ENCODE data around the gene KCTD2. TPM values are rescaled to one million over a fixed set of nuclear protein-coding genes. Genes with fewer than 3 reads are reported as not detected.

The KCTD2 gene
- total RNA-seq, 3 donors from 2014 or later (not counting 1 experiment from before 2014, with no cell fraction given), result 17.4 to 27.0 (median 24.7) TPM

GRCh38 chr17:75033346-75034235 lies 13.4 kb upstream of the KCTD2 start:
- H3K27ac ChIP-seq (ENCODE audit: low read length), result no peak overlapping the region
- intact Hi-C loops (cut with micrococcal nuclease), result no loop called here
- H3K27me3 ChIP-seq (ENCODE audit: control insufficient read depth, insufficient read depth, low read length), result no peaks in the 10 kb centered on the region
- H3K4me1 ChIP-seq (ENCODE audit: control insufficient read depth, insufficient read depth, low read length), result peaks cover 46% of the 10 kb centered on the region
- peaks cover 2% of the 10 kb centered on the region for H3K36me3 ChIP-seq (ENCODE audit: control insufficient read depth, insufficient read depth, low read length)
- H3K27ac Mint-ChIP-seq, result peak overlapping the region; percentile 96 to 98
- peak overlapping the region; percentile 94 for H3K4me3 Mint-ChIP-seq
- peaks cover 0 to 11% of the 10 kb centered on the region in 2 donors for H3K27me3 Mint-ChIP-seq (ENCODE audit: low read depth in 2 of 2)
- under 1% methylated on average over 36 of the region's 36 CpGs for WGBS (ENCODE audit: insufficient coverage)
- peaks cover 2% of the 10 kb centered on the region for H3K36me3 Mint-ChIP-seq
- DNase-seq (peak; percentile 85 to 92), ATAC-seq (peak; percentile 55 to 59 (median 55))
- H3K4me1 Mint-ChIP-seq, result peaks cover 31 to 43% of the 10 kb centered on the region in 2 donors
- no peaks in the 10 kb centered on the region for H3K9me3 Mint-ChIP-seq
- peak overlapping the region; percentile 83 for H3K4me3 ChIP-seq (ENCODE audit: low read length)
- no peaks in the 10 kb centered on the region for H3K9me3 ChIP-seq (ENCODE audit: control insufficient read depth, insufficient read depth, low read length)
- TF ChIP-seq CTCF (IDR thresholded peaks at IDR 0.05), result no peak

GRCh38 chr17:75034236-75034908 lies 12.7 kb upstream of the KCTD2 start:
- ATAC-seq (peak; percentile 66 to 72 (median 67)), DNase-seq (peak; percentile 81 to 86)
- H3K4me3 ChIP-seq (ENCODE audit: low read length), result peak overlapping the region; percentile 83
- H3K4me1 ChIP-seq (ENCODE audit: control insufficient read depth, insufficient read depth, low read length), result peaks cover 46% of the 10 kb centered on the region
- peak overlapping the region; percentile 96 to 98 for H3K27ac Mint-ChIP-seq
- H3K4me3 Mint-ChIP-seq, result peak overlapping the region; percentile 94
- peaks cover 0 to 11% of the 10 kb centered on the region in 2 donors for H3K27me3 Mint-ChIP-seq (ENCODE audit: low read depth in 2 of 2)
- H3K9me3 ChIP-seq (ENCODE audit: control insufficient read depth, insufficient read depth, low read length), result no peaks in the 10 kb centered on the region
- WGBS (ENCODE audit: insufficient coverage), result under 1% methylated on average over 43 of the region's 43 CpGs
- intact Hi-C loops (cut with micrococcal nuclease), result no loop called here
- peaks cover 6% of the 10 kb centered on the region for H3K36me3 ChIP-seq (ENCODE audit: control insufficient read depth, insufficient read depth, low read length)
- peaks cover 8% of the 10 kb centered on the region for H3K36me3 Mint-ChIP-seq
- H3K27me3 ChIP-seq (ENCODE audit: control insufficient read depth, insufficient read depth, low read length), result no peaks in the 10 kb centered on the region
- no peaks in the 10 kb centered on the region for H3K9me3 Mint-ChIP-seq
- peak overlapping the region; percentile 15 for H3K27ac ChIP-seq (ENCODE audit: low read length)
- TF ChIP-seq CTCF (IDR thresholded peaks at IDR 0.05), result no peak
- H3K4me1 Mint-ChIP-seq, result peaks cover 31 to 43% of the 10 kb centered on the region in 2 donors

- DNase-seq (peak in 1 of 2 donors; percentile 98), ATAC-seq (peak in 2 of 3 donors; percentile 27 to 42)
- H3K4me3 Mint-ChIP-seq, result no peak overlapping the region
- H3K27ac Mint-ChIP-seq, result no peak overlapping the region
- Histone ChIP-seq H3K27me3 (ENCODE audit: control insufficient read depth, insufficient read depth, low read length) (no peaks in the 10 kb centered on the region), H3K4me1 (ENCODE audit: control insufficient read depth, insufficient read depth, low read length) (peaks cover 46% of the 10 kb centered on the region), H3K36me3 (ENCODE audit: control insufficient read depth, insufficient read depth, low read length) (peaks cover 21% of the 10 kb centered on the region), H3K27ac (ENCODE audit: low read length) (no peak overlapping the region), H3K4me3 (ENCODE audit: low read length) (no peak overlapping the region), H3K9me3 (ENCODE audit: control insufficient read depth, insufficient read depth, low read length) (no peaks in the 10 kb centered on the region)
- WGBS (ENCODE audit: insufficient coverage), result 72% methylated on average over 27 of the region's 27 CpGs
- intact Hi-C loops (cut with micrococcal nuclease), result no loop called here
- H3K36me3 Mint-ChIP-seq, result peaks cover 16% of the 10 kb centered on the region
- no peak for TF ChIP-seq CTCF (IDR thresholded peaks at IDR 0.05)
- H3K27me3 Mint-ChIP-seq (ENCODE audit: low read depth in 2 of 2), result peaks cover 0 to 11% of the 10 kb centered on the region in 2 donors
- peaks cover 31 to 43% of the 10 kb centered on the region in 2 donors for H3K4me1 Mint-ChIP-seq
- H3K9me3 Mint-ChIP-seq, result no peaks in the 10 kb centered on the region
These were observed 10.3 kb upstream of the KCTD2 start for GRCh38 chr17:75036643-75037268.
